ENCODE data around the gene OSBPL9.

The OSBPL9 gene

GRCh38 chr1:51837243-51837642 lies 220.4 kb downstream of the OSBPL9 start:
- POLR2A ChIA-PET = interaction anchor here (0.6 kb wide), 2 partner anchors 27 to 209 kb away, joined by 4 read pairs; no protein-coding TSS in a partner anchor
- CTCF ChIA-PET = interaction anchor here (0.9 kb wide), 1 partner anchor 15 kb away, joined by 3 read pairs; no protein-coding TSS in a partner anchor
- no peak overlapping the region for H3K4me3 ChIP-seq (ENCODE audit: low read depth, low read length)

More at GRCh38 chr1:51837243-51837642, 220.4 kb downstream of the OSBPL9 start:
- no peaks in the 10 kb centered on the region for H3K9me3 ChIP-seq (ENCODE audit: control insufficient read depth, insufficient read depth, low read depth, low read length)
- H3K27ac ChIP-seq (ENCODE audit: extremely low read depth, low read depth, low read length) = no peak overlapping the region
- H3K36me3 ChIP-seq (ENCODE audit: control insufficient read depth in 2 of 2, insufficient read depth in 1 of 2, low read length in 2 of 2) = peaks cover 31 to 32% of the 10 kb centered on the region in 2 experiments
- TF ChIP-seq ZSCAN18 (tag by site-specific recombination; IDR thresholded peaks at IDR 0.05) = no peak
- TF ChIP-seq ZNF513 (tag by site-specific recombination; IDR thresholded peaks at IDR 0.05) = no peak
- no peak for TF ChIP-seq GLIS2 (tag by site-specific recombination; IDR thresholded peaks at IDR 0.05)
- no peak for TF ChIP-seq ZNF621 (tag by site-specific recombination; IDR thresholded peaks at IDR 0.05)
- no peak for TF ChIP-seq PATZ1 (tag by site-specific recombination; IDR thresholded peaks at IDR 0.05)
- TF ChIP-seq ZNF624 (tag by site-specific recombination; IDR thresholded peaks at IDR 0.05) = no peak
- no peak for TF ChIP-seq ZNF10 (tag by site-specific recombination; IDR thresholded peaks at IDR 0.05)
- no peak for TF ChIP-seq ZNF529 (tag by site-specific recombination; IDR thresholded peaks at IDR 0.05; ENCODE audit: insufficient replicate concordance)
- H3K4me1 ChIP-seq (ENCODE audit: control insufficient read depth, insufficient read depth, low read length) = peaks cover 11% of the 10 kb centered on the region

Measured in HEK293 (cell line).